ENCODE data around the gene MYO7A. TPM values are rescaled to one million over a fixed set of nuclear protein-coding genes. Genes with fewer than 3 reads are reported as not detected.

MYO7A gene
- total RNA-seq, 1 donor from 2014 or later: 2.2 TPM

- no peaks in the 10 kb centered on the region for H3K27me3 Mint-ChIP-seq (ENCODE audit: low read depth)
- TF ChIP-seq CTCF (IDR thresholded peaks at IDR 0.05; ENCODE audit: unreplicated experiment): no peak
- H3K27ac Mint-ChIP-seq: no peak overlapping the region
- H3K4me3 Mint-ChIP-seq: no peak overlapping the region
- H3K36me3 Mint-ChIP-seq: no peaks in the 10 kb centered on the region
- DNase-seq (ENCODE audit: low spot score in 2 of 2, unreplicated experiment in 2 of 2): no peak
- no peaks in the 10 kb centered on the region for H3K4me1 Mint-ChIP-seq
- H3K9me3 Mint-ChIP-seq: peaks cover 4% of the 10 kb centered on the region
These were observed 52.3 kb downstream of the MYO7A start for GRCh38 chr11:77180346-77180745.

GRCh38 chr11:77181226-77181625 is 53.2 kb downstream of the MYO7A start:
- Mint-ChIP-seq H3K27me3 (ENCODE audit: low read depth) (no peaks in the 10 kb centered on the region), H3K4me3 (no peak overlapping the region), H3K9me3 (peaks cover 4% of the 10 kb centered on the region), H3K4me1 (no peaks in the 10 kb centered on the region), H3K36me3 (no peaks in the 10 kb centered on the region), H3K27ac (no peak overlapping the region)
- no peak for TF ChIP-seq CTCF (IDR thresholded peaks at IDR 0.05; ENCODE audit: unreplicated experiment)
- no peak for DNase-seq (ENCODE audit: low spot score in 2 of 2, unreplicated experiment in 2 of 2)

- DNase-seq (ENCODE audit: low spot score in 2 of 2, unreplicated experiment in 2 of 2): no peak
- Mint-ChIP-seq H3K4me1 (no peaks in the 10 kb centered on the region), H3K27ac (no peak overlapping the region), H3K36me3 (no peaks in the 10 kb centered on the region), H3K9me3 (peaks cover 4% of the 10 kb centered on the region), H3K27me3 (ENCODE audit: low read depth) (no peaks in the 10 kb centered on the region), H3K4me3 (no peak overlapping the region)
- no peak for TF ChIP-seq CTCF (IDR thresholded peaks at IDR 0.05; ENCODE audit: unreplicated experiment)
These were observed 53.9 kb downstream of the MYO7A start for GRCh38 chr11:77181799-77182541.

- Mint-ChIP-seq H3K4me1 (no peaks in the 10 kb centered on the region), H3K36me3 (no peaks in the 10 kb centered on the region), H3K27ac (no peak overlapping the region), H3K4me3 (no peak overlapping the region), H3K9me3 (peaks cover 4% of the 10 kb centered on the region), H3K27me3 (ENCODE audit: low read depth) (no peaks in the 10 kb centered on the region)
- no peak for DNase-seq (ENCODE audit: low spot score in 2 of 2, unreplicated experiment in 2 of 2)
- TF ChIP-seq CTCF (IDR thresholded peaks at IDR 0.05; ENCODE audit: unreplicated experiment): no peak
These were observed 54.7 kb downstream of the MYO7A start for GRCh38 chr11:77182542-77183430.

GRCh38 chr11:77183431-77183984 is 55.5 kb downstream of the MYO7A start:
- H3K27ac Mint-ChIP-seq: no peak overlapping the region
- H3K4me1 Mint-ChIP-seq: no peaks in the 10 kb centered on the region
- H3K9me3 Mint-ChIP-seq: peaks cover under 1% of the 10 kb centered on the region
- no peak overlapping the region for H3K4me3 Mint-ChIP-seq
- no peak for TF ChIP-seq CTCF (IDR thresholded peaks at IDR 0.05; ENCODE audit: unreplicated experiment)
- no peaks in the 10 kb centered on the region for H3K27me3 Mint-ChIP-seq (ENCODE audit: low read depth)
- H3K36me3 Mint-ChIP-seq: no peaks in the 10 kb centered on the region
- DNase-seq (ENCODE audit: low spot score in 2 of 2, unreplicated experiment in 2 of 2): no peak

Data from mesothelial cell of epicardium (in vitro differentiated cells).